GM19468 (cell line): ENCODE results near the gene SLC1A3.

Source experiments
- ATAC-seq: cut with Tn5 transposase; IDR thresholded peaks from one replicate; pipeline ENCODE4 v1.9.1; 2021; ENCODE audit warnings: mild to moderate bottlenecking, moderate library complexity, moderate number of reproducible peaks; ENCODE audit not compliant: unreplicated experiment; ENCODE audit errors: extremely low read depth

Gene SLC1A3

GRCh38 chr5:36705055-36705454, 98.6 kb downstream of the SLC1A3 start:
- no peak for ATAC-seq

- no peak for ATAC-seq
These were observed 100.3 kb downstream of the SLC1A3 start for GRCh38 chr5:36706662-36707061.

DNA sequence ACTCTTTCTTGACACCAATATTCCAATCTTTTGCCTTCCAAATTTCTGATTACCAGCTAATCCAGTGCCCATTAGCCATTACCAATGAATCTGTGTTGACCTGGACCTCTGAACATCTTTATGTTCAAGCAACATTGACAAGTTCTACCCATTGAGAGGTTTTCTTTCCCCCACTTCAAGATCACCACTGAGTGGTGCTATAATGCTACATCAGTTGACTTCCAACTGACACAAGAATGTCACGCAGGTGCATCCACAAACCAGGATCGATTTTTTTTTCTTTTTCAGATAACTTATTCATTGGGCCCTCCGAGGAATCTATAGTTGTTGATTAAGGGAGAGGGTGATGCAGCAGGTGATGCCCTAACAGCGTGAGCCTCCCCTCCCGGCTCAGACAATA, 102.6 kb downstream of the SLC1A3 start:
- ATAC-seq, result no peak

DNA sequence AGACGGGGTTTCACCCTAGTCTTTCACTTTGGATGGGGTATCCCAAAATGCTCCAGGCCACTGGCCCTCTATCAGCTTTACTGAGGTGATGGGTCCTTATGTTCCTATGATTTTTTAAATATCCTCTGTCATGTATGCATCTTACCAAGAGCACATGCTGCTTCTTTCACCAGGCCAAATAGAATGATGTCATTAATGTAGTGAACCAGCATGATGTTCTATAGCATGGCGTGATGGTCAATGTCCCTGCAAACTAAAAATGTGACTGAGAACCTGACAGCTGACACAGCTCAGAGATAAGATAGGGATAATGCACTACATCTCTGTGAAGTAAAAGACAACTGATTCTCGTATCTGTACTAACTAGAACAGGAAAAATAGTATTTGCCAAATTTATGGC, 103.6 kb downstream of the SLC1A3 start:
- ATAC-seq, result no peak

DNA sequence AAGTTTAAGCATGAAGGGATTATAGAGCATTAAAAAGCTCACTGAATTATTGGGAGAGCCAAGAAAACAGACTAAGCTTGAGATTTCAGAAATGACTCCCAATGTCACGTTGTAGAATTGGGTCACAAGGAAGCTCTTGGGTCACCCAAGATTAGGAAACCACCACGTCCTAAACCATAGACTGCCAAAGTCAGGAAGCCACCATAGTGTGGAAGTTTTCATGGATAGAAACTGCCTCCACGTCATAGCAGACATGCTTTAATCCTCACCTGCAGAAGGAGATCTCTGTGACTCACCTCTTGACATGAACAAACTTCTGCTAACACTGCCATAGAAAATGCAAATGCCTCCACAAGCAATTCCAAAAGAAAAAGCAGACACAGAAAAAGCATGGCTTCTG, 106.3 kb downstream of the SLC1A3 start:
- no peak for ATAC-seq

DNA sequence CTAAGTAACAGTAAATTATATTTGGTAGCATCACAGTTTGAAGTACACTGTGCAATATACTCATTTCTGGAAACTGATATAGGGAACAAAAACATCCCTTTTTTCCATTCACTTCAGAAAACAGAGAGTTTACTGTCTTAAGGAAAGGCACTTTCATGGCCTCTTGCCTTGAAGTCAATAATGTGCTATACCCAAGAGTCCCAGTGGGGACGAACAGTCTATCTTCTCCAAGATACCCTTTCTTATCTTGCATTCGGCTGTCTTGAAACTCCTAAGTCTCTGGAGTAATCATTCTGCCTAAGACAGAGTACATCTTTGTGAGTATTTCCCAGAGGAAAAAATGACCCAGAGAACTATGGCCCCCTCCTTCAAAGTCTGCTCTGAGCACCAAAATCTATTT, 107.1 kb downstream of the SLC1A3 start:
- no peak for ATAC-seq

DNA sequence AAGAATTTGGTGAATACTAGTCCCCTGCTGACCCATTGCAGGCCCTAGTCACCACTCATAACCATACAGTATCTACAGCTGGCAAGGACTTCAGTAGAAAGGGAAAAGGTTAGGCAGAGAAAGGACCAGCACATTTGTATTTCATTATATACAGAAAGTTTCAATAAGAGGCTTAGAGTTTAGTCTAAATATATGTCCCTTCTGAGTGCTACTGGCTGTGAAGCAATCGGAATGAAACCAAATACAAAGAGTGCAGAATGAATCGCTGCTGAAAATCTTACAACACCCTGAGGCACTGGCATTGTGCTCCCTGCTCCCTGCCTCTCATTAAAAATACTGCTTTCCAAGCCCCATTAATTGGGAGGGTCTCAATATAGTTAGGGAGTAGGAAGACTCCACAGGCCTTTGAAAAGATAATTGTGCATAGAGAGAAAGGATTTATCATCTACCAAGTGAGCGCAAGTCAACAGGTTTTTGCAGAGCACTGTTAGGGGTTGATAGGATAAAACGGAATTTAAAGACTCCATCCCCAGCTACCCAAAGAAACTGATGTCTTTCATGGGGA, 110.8 kb downstream of the SLC1A3 start:
- no peak for ATAC-seq

DNA sequence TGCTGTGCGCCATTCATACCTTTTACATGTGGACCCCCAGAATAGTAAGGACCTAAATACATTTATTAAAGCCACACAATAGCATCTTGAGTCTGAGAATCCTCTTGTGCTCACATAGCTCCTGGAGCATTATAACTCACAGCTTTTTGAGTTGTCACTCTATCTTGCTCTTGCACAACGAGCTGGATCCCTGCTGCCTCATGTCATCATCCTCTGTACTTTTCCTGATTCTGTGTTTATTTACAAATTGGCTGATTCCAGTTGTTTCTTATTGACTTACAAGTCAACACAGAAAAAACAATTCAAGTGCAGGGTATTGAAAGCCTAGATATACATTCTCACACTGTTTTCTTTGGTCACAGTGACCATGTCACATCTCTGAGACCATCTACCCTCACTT, 112.9 kb downstream of the SLC1A3 start:
- no peak for ATAC-seq

DNA sequence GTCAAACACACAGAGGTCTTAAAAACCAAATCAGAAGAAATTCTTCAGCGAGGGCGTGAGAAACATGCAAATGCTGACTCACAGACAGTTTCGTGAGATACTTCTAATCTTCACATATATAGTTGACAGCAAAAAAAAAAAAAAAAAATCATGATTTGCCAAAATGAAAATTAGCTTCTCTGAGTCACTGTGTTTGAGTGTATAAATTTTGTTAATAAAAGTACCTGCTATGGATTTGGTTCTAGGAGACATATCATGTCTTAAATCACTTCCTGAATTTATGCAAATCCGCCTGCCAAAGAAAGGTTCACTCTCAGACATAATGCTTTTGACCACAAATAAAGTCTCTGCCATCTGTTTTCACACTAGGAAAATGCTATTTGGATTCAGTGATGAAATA, 114.3 kb downstream of the SLC1A3 start:
- ATAC-seq, result no peak

- ATAC-seq, result no peak
These were observed 115.3 kb downstream of the SLC1A3 start for GRCh38 chr5:36721664-36722235.

GRCh38 chr5:36722900-36723299, 116.5 kb downstream of the SLC1A3 start:
- ATAC-seq, result no peak

- peak; percentile 13 for ATAC-seq
These were observed 117.5 kb downstream of the SLC1A3 start for GRCh38 chr5:36723912-36724311.

DNA sequence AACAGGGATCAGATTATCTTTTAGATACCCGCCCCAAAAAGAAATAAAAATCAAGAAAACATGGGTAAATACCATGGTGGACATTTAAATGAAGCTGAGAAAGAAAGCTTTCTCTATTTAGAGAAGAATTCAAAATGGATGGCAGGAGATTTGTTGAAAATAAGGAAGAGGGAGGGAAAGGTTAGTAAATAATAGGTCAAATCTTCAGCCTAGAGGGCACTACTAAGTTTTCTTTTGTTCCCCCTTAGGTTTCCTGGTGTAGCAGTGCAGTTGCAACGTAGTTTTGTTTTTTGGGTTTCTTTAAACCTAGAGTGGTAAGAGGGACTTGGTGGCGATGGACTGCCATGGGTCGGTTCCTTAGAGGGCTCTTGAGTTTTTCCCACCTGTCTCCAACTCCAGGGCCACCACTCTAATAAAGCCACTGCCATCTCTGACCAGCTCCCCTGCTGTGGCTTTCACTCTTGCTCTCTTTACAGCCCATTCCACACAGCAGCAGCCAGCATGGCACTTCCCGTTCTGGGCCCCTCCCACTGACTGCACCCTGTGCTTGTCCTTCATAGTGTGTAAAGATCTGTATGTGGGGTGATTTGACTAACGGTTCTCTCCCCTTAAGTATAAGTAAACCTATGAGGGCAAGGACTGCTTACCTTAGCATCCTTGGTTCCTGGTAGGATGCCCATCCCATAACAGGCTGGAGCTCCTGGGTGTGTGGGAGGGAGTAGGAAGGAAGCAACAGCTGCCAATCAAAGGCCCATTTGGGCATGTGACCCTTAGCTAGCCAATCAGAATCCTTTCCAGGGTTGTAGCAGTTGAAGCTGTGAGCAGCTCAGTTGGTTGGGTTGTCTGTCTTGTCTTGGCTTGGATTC, 118.3 kb downstream of the SLC1A3 start:
- peak; percentile 64 for ATAC-seq

GRCh38 chr5:36726317-36726716, 119.9 kb downstream of the SLC1A3 start:
- ATAC-seq, result no peak

DNA sequence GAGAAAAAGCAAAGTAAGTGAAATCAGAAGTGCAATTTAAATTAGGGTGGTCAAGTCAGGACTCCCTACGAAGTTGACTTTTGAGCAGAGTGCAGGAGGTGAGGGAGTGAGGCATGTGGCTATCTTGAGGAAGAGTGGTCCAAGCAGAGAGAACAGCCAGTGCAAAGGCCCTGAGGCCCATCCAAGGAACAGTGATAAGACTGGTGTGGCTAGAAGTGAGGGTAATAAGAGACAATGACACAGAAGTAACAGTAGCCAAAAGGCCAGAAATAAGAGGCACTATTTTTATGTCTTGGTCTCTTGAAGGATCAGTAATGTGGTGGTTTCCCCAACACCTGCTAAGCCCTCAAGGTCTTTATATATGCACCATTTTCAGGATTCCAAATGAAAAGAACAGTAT, 120.4 kb downstream of the SLC1A3 start:
- ATAC-seq, result no peak

DNA sequence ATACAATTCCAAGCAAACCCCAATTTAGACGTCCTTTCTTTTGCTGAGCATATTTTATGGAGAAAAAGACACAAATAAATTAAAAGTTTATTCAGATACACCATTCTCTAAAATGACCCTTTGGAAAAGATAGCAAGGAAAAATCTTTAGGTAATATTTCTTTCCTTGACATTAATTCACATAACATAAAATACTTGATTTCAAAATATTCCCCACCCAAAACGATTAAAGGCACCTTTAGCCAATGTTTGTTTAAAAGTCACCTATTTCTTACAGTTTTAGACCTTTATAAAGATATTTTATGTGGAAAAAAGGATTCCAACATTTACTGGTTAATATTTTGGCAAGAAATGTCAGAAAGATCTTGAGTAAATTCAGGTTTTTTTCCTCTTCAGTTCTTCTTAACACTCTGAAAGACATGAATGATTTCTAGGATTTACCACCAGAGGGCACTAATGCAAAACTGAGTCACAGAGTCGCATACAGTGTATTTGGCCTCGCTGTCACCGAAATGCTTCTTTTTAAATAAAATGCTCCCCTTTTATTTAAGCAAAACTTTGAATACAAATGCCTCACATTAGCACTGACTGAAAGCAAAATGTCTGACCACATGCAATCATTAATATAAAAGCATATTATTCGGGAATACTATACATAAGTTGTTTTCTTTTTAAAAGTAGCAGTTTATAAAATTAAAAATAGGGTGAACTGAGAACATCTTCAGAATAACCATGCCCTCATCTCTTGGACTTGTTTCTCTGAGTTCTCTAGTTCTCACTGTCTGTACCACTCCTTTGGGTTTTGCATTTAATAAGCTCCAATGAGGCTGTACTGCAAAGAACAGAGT, 122.5 kb downstream of the SLC1A3 start:
- ATAC-seq, result no peak

DNA sequence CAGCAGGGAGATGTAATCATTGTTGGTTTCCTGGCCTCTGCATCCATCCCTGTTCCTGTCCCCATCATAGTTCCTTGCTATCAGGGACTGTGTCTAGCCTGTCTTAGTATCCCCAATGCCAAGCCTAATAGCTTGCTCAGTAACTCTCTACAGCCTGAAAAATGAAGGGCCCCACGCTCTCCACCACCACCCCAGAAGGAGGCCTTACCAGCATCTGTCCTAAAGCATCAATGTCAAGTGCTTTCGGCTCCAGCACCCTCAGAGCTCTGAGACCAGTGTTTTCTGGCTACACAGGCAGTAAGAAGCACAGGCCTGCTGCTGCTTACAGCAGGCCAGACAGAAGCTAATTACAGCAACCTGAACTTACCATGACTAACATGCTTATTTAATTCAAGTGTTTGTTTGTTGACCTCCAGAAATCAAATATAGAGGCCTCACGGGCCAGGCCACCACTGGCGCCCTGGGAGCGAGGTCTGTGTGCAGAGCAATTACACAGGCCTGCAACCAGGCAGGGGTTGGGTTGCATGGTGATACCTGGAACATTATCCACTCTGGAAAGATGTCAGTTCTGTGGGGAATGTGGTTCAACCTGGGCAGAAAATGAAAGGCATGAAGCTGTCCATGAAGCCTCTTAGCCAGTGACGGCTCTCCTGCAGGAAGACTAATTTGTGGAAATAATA, 124.3 kb downstream of the SLC1A3 start:
- no peak for ATAC-seq

GRCh38 chr5:36733183-36733582, 126.8 kb downstream of the SLC1A3 start:
- no peak for ATAC-seq

- ATAC-seq, result no peak
These were observed 128.0 kb downstream of the SLC1A3 start for GRCh38 chr5:36734422-36734821.

DNA sequence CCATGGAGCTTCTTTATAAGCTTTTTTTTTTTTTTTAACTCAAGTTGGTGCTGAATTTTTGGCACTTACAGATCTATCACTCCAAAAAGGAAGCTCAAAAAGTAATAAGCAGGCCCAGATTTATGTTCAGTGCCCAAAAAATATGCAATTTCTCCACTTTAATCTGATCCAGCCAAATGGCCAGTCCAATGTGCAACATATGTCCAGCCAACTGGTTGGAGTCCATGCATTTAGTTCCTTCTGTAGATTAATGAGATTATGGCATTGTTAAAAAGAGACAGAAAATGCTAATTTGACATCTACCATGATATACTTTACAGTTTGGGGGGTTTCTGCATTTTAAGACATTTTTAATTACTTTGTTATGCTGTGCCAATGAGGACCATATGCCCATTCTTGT, 129.5 kb downstream of the SLC1A3 start:
- no peak for ATAC-seq
